ENCODE measurements around the gene LRMDA.
A peak's percentile ranks its signal among the peaks of the same experiment; 100 is the strongest.

LRMDA gene

DNA sequence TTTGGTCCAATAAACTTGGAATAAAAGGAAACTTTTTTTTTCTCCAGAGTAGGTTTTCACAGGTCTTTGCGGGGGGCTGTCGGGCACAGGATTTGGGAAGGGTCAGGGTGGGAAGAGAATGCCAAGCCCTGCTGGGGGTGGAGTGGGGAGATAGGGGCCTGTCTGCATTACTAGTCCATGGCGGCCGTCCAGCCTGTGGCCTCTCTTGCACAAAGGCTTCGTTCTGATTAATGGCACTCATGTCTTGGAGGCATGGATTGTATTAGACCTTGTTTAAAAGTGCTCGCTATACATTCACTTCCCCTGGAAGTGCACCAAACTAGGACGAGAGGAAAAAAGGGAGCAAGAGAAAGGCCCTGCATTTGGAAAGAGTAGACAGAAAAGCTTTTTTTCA, 37.2 kb downstream of the LRMDA start:
- no peak overlapping the region for H3K23ac ChIP-seq (ENCODE audit: low read length in 2 of 2)
- H2BK5ac ChIP-seq (ENCODE audit: low read depth, low read length, poor library complexity, severe bottlenecking) = no peak overlapping the region
- peak overlapping the region; percentile 48 for H3K9ac ChIP-seq (ENCODE audit: low read length)
- H3K4me2 ChIP-seq (ENCODE audit: low read length, poor library complexity, severe bottlenecking) = no peak overlapping the region
- peak overlapping the region in 1 of 2 experiments; percentile 78 for H3K18ac ChIP-seq (ENCODE audit: low read depth in 1 of 2, low read length in 2 of 2)
- H2BK12ac ChIP-seq (ENCODE audit: low read length in 2 of 2) = peak overlapping the region; percentile 59 to 97
- no peak overlapping the region for H2AFZ ChIP-seq (ENCODE audit: low read depth, low read length)
- H3K27me3 ChIP-seq (ENCODE audit: control insufficient read depth in 1 of 2, insufficient read depth in 1 of 2, low read length in 2 of 2) = peaks cover 0 to 4% of the 10 kb centered on the region in 2 experiments
- H3K14ac ChIP-seq (ENCODE audit: low read length in 2 of 2) = no peak overlapping the region
- peak overlapping the region in 1 of 2 experiments; percentile 22 for H3K4ac ChIP-seq (ENCODE audit: low read depth in 1 of 2, low read length in 2 of 2)
- no peak overlapping the region for H2BK15ac ChIP-seq (ENCODE audit: low read depth, poor library complexity, severe bottlenecking)
- peak overlapping the region in 1 of 2 experiments; percentile 19 for H3K4me3 ChIP-seq (ENCODE audit: insufficient read depth in 1 of 2, low read depth in 1 of 2, low read length in 2 of 2)
- no peaks in the 10 kb centered on the region for H3K79me1 ChIP-seq (replicated peaks; ENCODE audit: low read length, poor library complexity, severe bottlenecking)
- H3K9me3 ChIP-seq (ENCODE audit: control insufficient read depth, low read length) = no peaks in the 10 kb centered on the region
- WGBS = 66% methylated on average over 7 of the region's 7 CpGs
- no peak overlapping the region for H4K8ac ChIP-seq (ENCODE audit: low read length)
- DNase-seq = no peak
- peak overlapping the region; percentile 74 for H2BK120ac ChIP-seq (ENCODE audit: low read depth, low read length)
- H2AK5ac ChIP-seq (ENCODE audit: low read length, severe bottlenecking) = no peak overlapping the region
- H3K36me3 ChIP-seq (ENCODE audit: control insufficient read depth in 1 of 2, insufficient read depth in 2 of 2, low read depth in 1 of 2, low read length in 2 of 2) = no peaks in the 10 kb centered on the region
- no peak overlapping the region for H3K27ac ChIP-seq (ENCODE audit: low read length, poor library complexity, severe bottlenecking)
- H3K4me1 ChIP-seq (ENCODE audit: control insufficient read depth, insufficient read depth, low read depth, low read length) = no peaks in the 10 kb centered on the region
- H4K91ac ChIP-seq (ENCODE audit: low read length) = peak overlapping the region; percentile 88

DNA sequence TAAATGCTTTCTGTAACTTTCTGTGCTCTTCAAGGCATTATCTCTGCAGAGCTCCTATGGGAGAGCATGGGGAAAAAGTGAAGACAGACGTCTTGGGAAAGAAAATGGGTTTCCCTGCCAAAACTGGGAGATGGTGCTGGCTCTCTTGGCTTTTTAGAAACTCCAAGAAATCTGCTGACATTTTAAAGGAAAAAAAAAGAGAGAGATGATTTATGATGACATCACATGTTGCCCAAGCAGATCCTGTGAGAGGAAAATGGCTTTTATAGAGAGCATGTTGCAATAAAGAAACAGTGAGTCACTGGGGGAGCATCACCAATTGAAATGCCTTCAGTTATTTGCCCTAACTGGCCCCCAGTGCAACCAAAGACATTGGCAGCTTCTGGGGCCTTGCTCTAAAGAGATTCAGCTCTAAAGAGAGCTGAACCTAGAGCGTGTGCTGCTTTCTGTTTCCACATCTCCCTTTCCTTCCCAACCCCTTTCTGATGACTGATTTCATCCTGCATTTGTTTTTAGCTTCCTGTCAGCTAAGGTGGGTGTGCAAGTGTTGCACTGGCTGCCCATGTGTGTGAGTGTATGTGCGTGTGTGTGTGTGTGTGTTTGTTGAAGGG, 37.7 kb downstream of the LRMDA start:
- Histone ChIP-seq H2BK5ac (ENCODE audit: low read depth, low read length, poor library complexity, severe bottlenecking) (no peak overlapping the region), H2BK15ac (ENCODE audit: low read depth, poor library complexity, severe bottlenecking) (peak overlapping the region; percentile 26), H3K9me3 (ENCODE audit: control insufficient read depth, low read length) (peaks cover 3% of the 10 kb centered on the region), H2BK120ac (ENCODE audit: low read depth, low read length) (peak overlapping the region; percentile 74), H2AFZ (ENCODE audit: low read depth, low read length) (no peak overlapping the region), H3K27me3 (ENCODE audit: control insufficient read depth in 1 of 2, insufficient read depth in 1 of 2, low read length in 2 of 2) (peaks cover 0 to 4% of the 10 kb centered on the region in 2 experiments), H3K79me1 (replicated peaks; ENCODE audit: low read length, poor library complexity, severe bottlenecking) (no peaks in the 10 kb centered on the region), H3K36me3 (ENCODE audit: control insufficient read depth in 1 of 2, insufficient read depth in 2 of 2, low read depth in 1 of 2, low read length in 2 of 2) (no peaks in the 10 kb centered on the region), H2BK12ac (ENCODE audit: low read length in 2 of 2) (peak overlapping the region; percentile 59 to 85), H3K18ac (ENCODE audit: low read depth in 1 of 2, low read length in 2 of 2) (peak overlapping the region; percentile 61 to 94), H3K14ac (ENCODE audit: low read length in 2 of 2) (peak overlapping the region in 1 of 2 experiments; percentile 56), H3K4me2 (ENCODE audit: low read length, poor library complexity, severe bottlenecking) (no peak overlapping the region), H3K4me1 (ENCODE audit: control insufficient read depth, insufficient read depth, low read depth, low read length) (no peaks in the 10 kb centered on the region), H2AK5ac (ENCODE audit: low read length, severe bottlenecking) (no peak overlapping the region), H3K4ac (ENCODE audit: low read depth in 1 of 2, low read length in 2 of 2) (peak overlapping the region in 1 of 2 experiments; percentile 85), H3K27ac (ENCODE audit: low read length, poor library complexity, severe bottlenecking) (no peak overlapping the region), H4K8ac (ENCODE audit: low read length) (peak overlapping the region; percentile 98), H3K4me3 (ENCODE audit: insufficient read depth in 1 of 2, low read depth in 1 of 2, low read length in 2 of 2) (peak overlapping the region in 1 of 2 experiments; percentile 45), H3K23ac (ENCODE audit: low read length in 2 of 2) (no peak overlapping the region), H4K91ac (ENCODE audit: low read length) (peak overlapping the region; percentile 95), H3K9ac (ENCODE audit: low read length) (peak overlapping the region; percentile 59)
- 50% methylated on average over 3 of the region's 3 CpGs for WGBS
- DNase-seq = peak; percentile 95

DNA sequence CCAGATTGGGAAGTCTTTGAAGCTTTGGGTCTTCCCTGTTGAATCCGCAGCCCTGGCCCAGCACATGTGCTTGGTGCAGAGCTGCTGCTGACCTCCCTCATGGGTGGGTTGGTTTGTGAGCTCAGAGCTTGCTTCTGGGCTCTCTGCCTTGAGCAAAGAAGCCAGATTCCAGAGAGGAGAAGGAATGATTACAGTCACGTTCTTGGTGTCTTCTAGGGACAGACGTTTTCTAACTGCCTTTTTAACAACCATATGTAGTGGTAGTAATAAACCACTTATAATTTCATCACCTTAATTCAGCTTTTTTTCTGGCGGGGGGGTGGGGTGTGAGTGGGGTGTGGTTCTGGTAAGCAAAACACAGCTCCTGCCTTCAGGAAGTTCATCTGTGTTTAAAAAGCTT, 39.5 kb downstream of the LRMDA start:
- Histone ChIP-seq H3K4me3 (ENCODE audit: insufficient read depth in 1 of 2, low read depth in 1 of 2, low read length in 2 of 2) (peak overlapping the region in 1 of 2 experiments; percentile 8), H2BK5ac (ENCODE audit: low read depth, low read length, poor library complexity, severe bottlenecking) (no peak overlapping the region), H4K8ac (ENCODE audit: low read length) (no peak overlapping the region), H3K27me3 (ENCODE audit: control insufficient read depth in 1 of 2, insufficient read depth in 1 of 2, low read length in 2 of 2) (peaks cover 0 to 4% of the 10 kb centered on the region in 2 experiments), H3K4me2 (ENCODE audit: low read length, poor library complexity, severe bottlenecking) (no peak overlapping the region), H3K4ac (ENCODE audit: low read depth in 1 of 2, low read length in 2 of 2) (peak overlapping the region in 1 of 2 experiments; percentile 64), H3K9ac (ENCODE audit: low read length) (peak overlapping the region; percentile 49), H3K4me1 (ENCODE audit: control insufficient read depth, insufficient read depth, low read depth, low read length) (no peaks in the 10 kb centered on the region), H3K14ac (ENCODE audit: low read length in 2 of 2) (no peak overlapping the region), H3K27ac (ENCODE audit: low read length, poor library complexity, severe bottlenecking) (no peak overlapping the region), H2AFZ (ENCODE audit: low read depth, low read length) (no peak overlapping the region), H3K18ac (ENCODE audit: low read depth in 1 of 2, low read length in 2 of 2) (peak overlapping the region in 1 of 2 experiments; percentile 41), H2AK5ac (ENCODE audit: low read length, severe bottlenecking) (no peak overlapping the region), H3K23ac (ENCODE audit: low read length in 2 of 2) (peak overlapping the region in 1 of 2 experiments; percentile 36), H2BK120ac (ENCODE audit: low read depth, low read length) (no peak overlapping the region), H3K79me1 (replicated peaks; ENCODE audit: low read length, poor library complexity, severe bottlenecking) (no peaks in the 10 kb centered on the region), H2BK12ac (ENCODE audit: low read length in 2 of 2) (peak overlapping the region in 1 of 2 experiments; percentile 96), H3K9me3 (ENCODE audit: control insufficient read depth, low read length) (peaks cover 4% of the 10 kb centered on the region), H2BK15ac (ENCODE audit: low read depth, poor library complexity, severe bottlenecking) (no peak overlapping the region), H4K91ac (ENCODE audit: low read length) (no peak overlapping the region), H3K36me3 (ENCODE audit: control insufficient read depth in 1 of 2, insufficient read depth in 2 of 2, low read depth in 1 of 2, low read length in 2 of 2) (no peaks in the 10 kb centered on the region)
- no peak for DNase-seq
- WGBS = 95% methylated on average over 1 of the region's 4 CpGs

DNA sequence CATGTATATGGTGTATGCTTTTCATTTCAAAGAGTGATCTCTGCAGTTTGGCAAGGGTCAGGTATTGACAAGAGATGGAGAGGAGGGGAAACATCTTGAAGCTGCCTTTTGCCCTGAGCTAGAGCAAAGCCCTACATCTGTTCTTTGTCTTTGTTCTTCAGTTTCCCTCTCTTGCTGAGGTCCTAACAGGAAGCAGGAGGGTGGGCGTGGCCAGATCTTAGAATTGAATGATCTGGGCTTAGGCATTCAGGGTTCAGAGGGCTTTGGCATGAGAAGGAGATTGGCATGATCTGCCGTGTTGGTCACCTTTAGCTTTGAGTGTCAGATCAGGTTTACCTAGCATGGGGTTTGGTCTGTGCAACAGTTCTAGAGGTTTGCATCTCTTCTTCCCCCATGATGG, 41.3 kb downstream of the LRMDA start:
- Histone ChIP-seq H2BK15ac (ENCODE audit: low read depth, poor library complexity, severe bottlenecking) (no peak overlapping the region), H4K91ac (ENCODE audit: low read length) (no peak overlapping the region), H2AFZ (ENCODE audit: low read depth, low read length) (no peak overlapping the region), H4K8ac (ENCODE audit: low read length) (no peak overlapping the region), H3K4me2 (ENCODE audit: low read length, poor library complexity, severe bottlenecking) (no peak overlapping the region), H3K4ac (ENCODE audit: low read depth in 1 of 2, low read length in 2 of 2) (no peak overlapping the region), H3K27me3 (ENCODE audit: control insufficient read depth in 1 of 2, insufficient read depth in 1 of 2, low read length in 2 of 2) (peaks cover 0 to 4% of the 10 kb centered on the region in 2 experiments), H3K18ac (ENCODE audit: low read depth in 1 of 2, low read length in 2 of 2) (no peak overlapping the region), H3K9me3 (ENCODE audit: control insufficient read depth, low read length) (peaks cover 4% of the 10 kb centered on the region), H2BK120ac (ENCODE audit: low read depth, low read length) (no peak overlapping the region), H3K4me3 (ENCODE audit: insufficient read depth in 1 of 2, low read depth in 1 of 2, low read length in 2 of 2) (no peak overlapping the region), H2BK12ac (ENCODE audit: low read length in 2 of 2) (no peak overlapping the region), H3K14ac (ENCODE audit: low read length in 2 of 2) (no peak overlapping the region), H3K36me3 (ENCODE audit: control insufficient read depth in 1 of 2, insufficient read depth in 2 of 2, low read depth in 1 of 2, low read length in 2 of 2) (no peaks in the 10 kb centered on the region), H3K4me1 (ENCODE audit: control insufficient read depth, insufficient read depth, low read depth, low read length) (no peaks in the 10 kb centered on the region), H3K9ac (ENCODE audit: low read length) (no peak overlapping the region), H3K27ac (ENCODE audit: low read length, poor library complexity, severe bottlenecking) (no peak overlapping the region), H2BK5ac (ENCODE audit: low read depth, low read length, poor library complexity, severe bottlenecking) (no peak overlapping the region), H3K23ac (ENCODE audit: low read length in 2 of 2) (no peak overlapping the region), H3K79me1 (replicated peaks; ENCODE audit: low read length, poor library complexity, severe bottlenecking) (no peaks in the 10 kb centered on the region), H2AK5ac (ENCODE audit: low read length, severe bottlenecking) (no peak overlapping the region)
- WGBS = 86% methylated on average over 2 of the region's 2 CpGs
- no peak for DNase-seq

Data from mesenchymal stem cell (in vitro differentiated cells and primary cell).